ENCODE data around the gene CCDC60.

Gene CCDC60

GRCh38 chr12:119450771-119451170, 116.2 kb downstream of the CCDC60 start:
- no peaks in the 10 kb centered on the region for H3K27me3 ChIP-seq (replicated peaks; ENCODE audit: control insufficient read depth, insufficient read depth, low read length)
- no peak overlapping the region for H3K4me3 ChIP-seq (replicated peaks; ENCODE audit: low read depth, low read length)
- DNase-seq (ENCODE audit: extremely low read depth, insufficient read length): no peak
- no peak for TF ChIP-seq CTCF (IDR thresholded peaks at IDR 0.05; ENCODE audit: insufficient read depth, low read length, poor library complexity, severe bottlenecking)
- H3K36me3 ChIP-seq (ENCODE audit: control insufficient read depth, insufficient read depth, low read length): no peaks in the 10 kb centered on the region

- TF ChIP-seq CTCF (IDR thresholded peaks at IDR 0.05; ENCODE audit: insufficient read depth, low read length, poor library complexity, severe bottlenecking): no peak
These were observed 122.3 kb downstream of the CCDC60 start for GRCh38 chr12:119456824-119457223.

GRCh38 chr12:119457271-119457670, 122.7 kb downstream of the CCDC60 start:
- H3K27me3 ChIP-seq (replicated peaks; ENCODE audit: control insufficient read depth, insufficient read depth, low read length): no peaks in the 10 kb centered on the region
- DNase-seq (ENCODE audit: extremely low read depth, insufficient read length): no peak
- no peak for TF ChIP-seq CTCF (IDR thresholded peaks at IDR 0.05; ENCODE audit: insufficient read depth, low read length, poor library complexity, severe bottlenecking)
- H3K4me3 ChIP-seq (replicated peaks; ENCODE audit: low read depth, low read length): no peak overlapping the region
- H3K36me3 ChIP-seq (ENCODE audit: control insufficient read depth, insufficient read depth, low read length): no peaks in the 10 kb centered on the region

More at GRCh38 chr12:119456824-119457223, 122.3 kb downstream of the CCDC60 start:
- Histone ChIP-seq H3K4me3 (replicated peaks; ENCODE audit: low read depth, low read length) (no peak overlapping the region), H3K36me3 (ENCODE audit: control insufficient read depth, insufficient read depth, low read length) (no peaks in the 10 kb centered on the region), H3K27me3 (replicated peaks; ENCODE audit: control insufficient read depth, insufficient read depth, low read length) (no peaks in the 10 kb centered on the region)
- no peak for DNase-seq (ENCODE audit: extremely low read depth, insufficient read length)

GRCh38 chr12:119459481-119459880, 125.0 kb downstream of the CCDC60 start:
- TF ChIP-seq CTCF (IDR thresholded peaks at IDR 0.05; ENCODE audit: insufficient read depth, low read length, poor library complexity, severe bottlenecking): no peak
- H3K4me3 ChIP-seq (replicated peaks; ENCODE audit: low read depth, low read length): no peak overlapping the region
- no peaks in the 10 kb centered on the region for H3K36me3 ChIP-seq (ENCODE audit: control insufficient read depth, insufficient read depth, low read length)
- DNase-seq (ENCODE audit: extremely low read depth, insufficient read length): no peak
- H3K27me3 ChIP-seq (replicated peaks; ENCODE audit: control insufficient read depth, insufficient read depth, low read length): no peaks in the 10 kb centered on the region

- H3K27me3 ChIP-seq (replicated peaks; ENCODE audit: control insufficient read depth, insufficient read depth, low read length): no peaks in the 10 kb centered on the region
- TF ChIP-seq CTCF (IDR thresholded peaks at IDR 0.05; ENCODE audit: insufficient read depth, low read length, poor library complexity, severe bottlenecking): no peak
- DNase-seq (ENCODE audit: extremely low read depth, insufficient read length): no peak
These were observed 126.3 kb downstream of the CCDC60 start for GRCh38 chr12:119460876-119461275.

GRCh38 chr12:119461636-119462214, 127.2 kb downstream of the CCDC60 start:
- Histone ChIP-seq H3K27me3 (replicated peaks; ENCODE audit: control insufficient read depth, insufficient read depth, low read length) (no peaks in the 10 kb centered on the region), H3K36me3 (ENCODE audit: control insufficient read depth, insufficient read depth, low read length) (no peaks in the 10 kb centered on the region), H3K4me3 (replicated peaks; ENCODE audit: low read depth, low read length) (no peak overlapping the region)
- TF ChIP-seq CTCF (IDR thresholded peaks at IDR 0.05; ENCODE audit: insufficient read depth, low read length, poor library complexity, severe bottlenecking): no peak
- DNase-seq (ENCODE audit: extremely low read depth, insufficient read length): no peak

More at GRCh38 chr12:119460876-119461275, 126.3 kb downstream of the CCDC60 start:
- Histone ChIP-seq H3K36me3 (ENCODE audit: control insufficient read depth, insufficient read depth, low read length) (no peaks in the 10 kb centered on the region), H3K4me3 (replicated peaks; ENCODE audit: low read depth, low read length) (no peak overlapping the region)
